Sigmoid colon (tissue), 7 donors: ENCODE data around the gene IL2RA. TPM values are rescaled to one million over a fixed set of nuclear protein-coding genes. Genes with fewer than 3 reads are reported as not detected.

Experiments used
- DNase-seq: peaks from one replicate; pipeline ENCODE4 v3.0.0-alpha.2; 2019
- H3K27ac ChIP-seq, 4 donors: fragments of 200-600 bp; sonication (generic); one replicate each; pipeline ENCODE4 v1.5.1; 2016 to 2019; ENCODE audit warnings: mild to moderate bottlenecking in 1 of 4
- H3K27me3 ChIP-seq, 3 donors: fragments of 200-600 bp; sonication (generic); one replicate each; pipeline ENCODE4 v1.5.1; 2019; ENCODE audit warnings: mild to moderate bottlenecking in 1 of 3
- H3K36me3 ChIP-seq, 4 donors: fragments of 200-600 bp; sonication (generic); one replicate each; pipeline ENCODE4 v1.5.1; 2016 to 2019
- H3K4me1 ChIP-seq, 4 donors: fragments of 200-600 bp; sonication (generic); one replicate each; pipeline ENCODE4 v1.5.1; 2017 to 2019
- H3K4me3 ChIP-seq, 4 donors: fragments of 200-600 bp; sonication (generic); one replicate each; pipeline ENCODE4 v1.5.1; 2017 to 2019; ENCODE audit warnings: mild to moderate bottlenecking in 2 of 4, moderate library complexity in 1 of 4
- H3K9me3 ChIP-seq, 4 donors: fragments of 200-600 bp in 3 of 4; sonication (generic) in 3 of 4; one replicate each; pipeline versions ENCODE4 v1.5.1 to v1.6.1; 2013 to 2019
- EP300 ChIP-seq, 4 donors: sonication (generic); formaldehyde crosslinking; IDR thresholded peaks; one replicate each; pipeline ENCODE4 v1.6.1; 2017; ENCODE audit warnings: antibody characterized with exemption in 4 of 4
- POLR2A ChIP-seq, 2 donors: fragments of 450-650 bp; IDR thresholded peaks; one replicate each; pipeline ENCODE4 v1.6.1; 2016; ENCODE audit warnings: antibody characterized with exemption in 2 of 2, mild to moderate bottlenecking in 2 of 2, moderate library complexity in 2 of 2
- POLR2AphosphoS5 ChIP-seq, 4 donors: sonication (generic); formaldehyde crosslinking; IDR thresholded peaks; one replicate each; pipeline ENCODE4 v1.6.1; 2017; ENCODE audit warnings: antibody characterized with exemption in 4 of 4
- WGBS, 2 donors: extraction: QIAGEN DNeasy Blood & Tissue Kit; methylation state at CpG; one replicate each; pipeline ENCODE4 v1.1.7; 2013; 5-methylcytosine and 5-hydroxymethylcytosine counted together
- intact Hi-C: fragments of 100-400 bp; cut with DNase I; formaldehyde crosslinking; loops from one replicate; pipeline ENCODE4 v1.15.1; 2023
- polyA plus RNA-seq, 3 donors: library from polyadenylated mRNA; stranded (reverse); fragments of 200-250 nt; gene quantifications; one replicate each; pipeline ENCODE4 v1.2.3, GENCODE V29; 2013
- total RNA-seq, 4 donors: library from RNA; depleted of rRNA; stranded (reverse); fragments of >200 nt; gene quantifications; one replicate each; pipeline ENCODE4 v1.1.0, GENCODE V29; 2016
- TF ChIP-seq, protein P1 (sequence below), 4 experiments: fragments of 450-650 bp in 3 of 4; fragments of 200-600 bp in 1 of 4; IDR thresholded peaks; one replicate each; pipeline ENCODE4 v1.5.1; 2016 to 2019; ENCODE audit warnings: antibody characterized with exemption in 4 of 4, mild to moderate bottlenecking in 3 of 4, moderate library complexity in 2 of 4
- donor health status: healthy with polysubstance abuse.
- donor health status: Bipolar disorder and iron deficiency.
- donor health status: healthy.

The IL2RA gene
- total and polyA plus RNA-seq, 7 donors: 0.60 to 14.0 (median 4.7) TPM; not detected in 1

DNA sequence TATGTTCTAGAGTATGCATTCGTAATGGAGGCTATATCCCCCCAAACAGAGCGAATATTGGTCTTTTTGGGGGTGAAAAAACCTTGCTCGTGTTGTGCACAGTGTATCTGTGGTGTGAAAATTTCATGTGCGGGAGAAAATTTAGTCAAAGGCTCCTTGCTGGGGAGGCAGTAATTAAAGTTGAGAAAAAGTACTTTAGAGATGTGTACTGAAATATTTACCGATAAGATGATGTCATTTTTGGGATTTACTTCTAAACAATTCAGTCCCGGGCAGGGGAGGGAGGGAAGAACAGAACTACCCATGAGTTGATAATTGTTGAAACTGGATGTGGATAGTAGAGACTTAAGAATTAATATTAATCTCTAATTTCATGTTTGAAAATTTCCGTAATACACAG lies 36.0 kb upstream of the IL2RA start:
- Histone ChIP-seq H3K9me3 (no peaks in the 10 kb centered on the region), H3K27ac (no peak overlapping the region), H3K36me3 (peaks cover 5 to 56% (median 7%) of the 10 kb centered on the region in 4 donors), H3K27me3 (no peaks in the 10 kb centered on the region), H3K4me3 (no peak overlapping the region), H3K4me1 (peaks cover 0 to 30% (median 11%) of the 10 kb centered on the region in 4 donors)
- intact Hi-C loops: no loop called here
- WGBS, 2 donors: 87 to 93% methylated on average over 7 of the region's 7 CpGs
- DNase-seq: no peak
- TF ChIP-seq, protein P1, sequence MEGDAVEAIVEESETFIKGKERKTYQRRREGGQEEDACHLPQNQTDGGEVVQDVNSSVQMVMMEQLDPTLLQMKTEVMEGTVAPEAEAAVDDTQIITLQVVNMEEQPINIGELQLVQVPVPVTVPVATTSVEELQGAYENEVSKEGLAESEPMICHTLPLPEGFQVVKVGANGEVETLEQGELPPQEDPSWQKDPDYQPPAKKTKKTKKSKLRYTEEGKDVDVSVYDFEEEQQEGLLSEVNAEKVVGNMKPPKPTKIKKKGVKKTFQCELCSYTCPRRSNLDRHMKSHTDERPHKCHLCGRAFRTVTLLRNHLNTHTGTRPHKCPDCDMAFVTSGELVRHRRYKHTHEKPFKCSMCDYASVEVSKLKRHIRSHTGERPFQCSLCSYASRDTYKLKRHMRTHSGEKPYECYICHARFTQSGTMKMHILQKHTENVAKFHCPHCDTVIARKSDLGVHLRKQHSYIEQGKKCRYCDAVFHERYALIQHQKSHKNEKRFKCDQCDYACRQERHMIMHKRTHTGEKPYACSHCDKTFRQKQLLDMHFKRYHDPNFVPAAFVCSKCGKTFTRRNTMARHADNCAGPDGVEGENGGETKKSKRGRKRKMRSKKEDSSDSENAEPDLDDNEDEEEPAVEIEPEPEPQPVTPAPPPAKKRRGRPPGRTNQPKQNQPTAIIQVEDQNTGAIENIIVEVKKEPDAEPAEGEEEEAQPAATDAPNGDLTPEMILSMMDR (IDR thresholded peaks at IDR 0.05): no peak

DNA sequence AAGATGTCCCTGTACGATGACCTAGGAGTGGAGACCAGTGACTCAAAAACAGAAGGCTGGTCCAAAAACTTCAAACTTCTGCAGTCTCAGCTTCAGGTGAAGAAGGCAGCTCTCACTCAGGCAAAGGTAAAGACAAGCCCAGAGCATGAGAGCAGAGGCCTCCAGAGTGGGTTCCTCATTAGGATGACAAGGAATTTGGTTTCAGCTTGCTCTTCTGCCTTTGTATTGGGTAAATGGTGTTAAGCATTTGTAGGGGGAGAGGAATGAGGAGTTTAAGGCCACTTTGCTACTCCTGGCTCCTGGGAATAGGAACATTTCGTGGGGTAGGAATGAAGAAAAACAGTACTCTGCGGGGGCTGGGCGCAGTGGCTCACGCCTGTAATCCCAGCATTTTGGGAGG lies 34.9 kb upstream of the IL2RA start:
- H3K27me3 ChIP-seq: no peaks in the 10 kb centered on the region
- intact Hi-C loops: no loop called here
- WGBS, 2 donors: 93 to 95% methylated on average over 5 of the region's 5 CpGs
- H3K4me3 ChIP-seq: no peak overlapping the region
- H3K36me3 ChIP-seq: peaks cover 5 to 45% (median 5%) of the 10 kb centered on the region in 4 donors
- peaks cover 0 to 40% (median 17%) of the 10 kb centered on the region in 4 donors for H3K4me1 ChIP-seq
- H3K9me3 ChIP-seq: no peaks in the 10 kb centered on the region
- DNase-seq: no peak
- no peak overlapping the region for H3K27ac ChIP-seq
- TF ChIP-seq POLR2A (IDR thresholded peaks at IDR 0.05) (no peak), POLR2AphosphoS5 (IDR thresholded peaks at IDR 0.05) (no peak), EP300 (IDR thresholded peaks at IDR 0.05) (no peak)
- TF ChIP-seq, protein P1 (IDR thresholded peaks at IDR 0.05): no peak

DNA sequence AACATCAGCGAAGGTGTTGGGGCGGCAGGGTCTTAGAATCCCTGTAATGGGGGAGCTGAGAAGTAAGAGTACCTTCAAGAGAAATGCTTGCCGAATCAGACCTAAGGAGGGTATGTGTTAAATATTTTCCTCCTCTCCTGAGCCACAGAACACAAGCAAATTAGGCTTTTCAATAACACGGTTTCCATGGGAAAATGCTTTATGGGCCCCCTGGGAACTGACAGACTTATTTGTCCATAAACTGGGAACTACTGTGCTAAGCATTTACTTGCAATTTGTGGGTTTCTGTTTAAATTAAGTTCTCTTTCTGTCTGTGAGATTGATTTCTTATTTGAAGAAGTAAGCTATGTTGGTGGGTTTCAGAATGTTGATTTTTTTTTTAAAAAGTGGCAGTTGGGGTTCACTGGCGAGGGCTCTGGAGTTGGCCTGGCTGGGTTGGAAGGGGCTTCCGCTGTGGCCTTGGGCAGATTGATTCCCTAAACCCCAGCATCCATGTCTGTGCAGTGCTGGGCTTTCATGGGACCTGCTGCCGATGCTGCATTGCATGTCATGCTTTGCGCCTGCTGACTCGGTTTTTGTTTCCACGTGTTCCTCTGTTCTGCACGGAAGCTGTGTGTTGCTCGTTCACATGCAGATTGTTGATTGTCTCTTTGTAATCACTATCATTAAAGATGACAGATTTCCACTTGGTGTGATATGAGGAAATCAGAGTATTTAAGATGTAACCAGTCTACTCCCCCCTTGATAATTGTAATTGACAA lies 33.8 kb upstream of the IL2RA start:
- Histone ChIP-seq H3K9me3 (no peaks in the 10 kb centered on the region), H3K27me3 (no peaks in the 10 kb centered on the region), H3K36me3 (peaks cover 0 to 34% (median 5%) of the 10 kb centered on the region in 4 donors), H3K27ac (no peak overlapping the region), H3K4me1 (peaks cover 0 to 50% (median 27%) of the 10 kb centered on the region in 4 donors), H3K4me3 (no peak overlapping the region)
- intact Hi-C loops: no loop called here
- TF ChIP-seq POLR2A (IDR thresholded peaks at IDR 0.05) (no peak), POLR2AphosphoS5 (IDR thresholded peaks at IDR 0.05) (no peak), EP300 (IDR thresholded peaks at IDR 0.05) (no peak)
- TF ChIP-seq, protein P1 (IDR thresholded peaks at IDR 0.05): no peak
- 83 to 89% methylated on average over 12 of the region's 12 CpGs for WGBS, 2 donors
- DNase-seq: no peak

DNA sequence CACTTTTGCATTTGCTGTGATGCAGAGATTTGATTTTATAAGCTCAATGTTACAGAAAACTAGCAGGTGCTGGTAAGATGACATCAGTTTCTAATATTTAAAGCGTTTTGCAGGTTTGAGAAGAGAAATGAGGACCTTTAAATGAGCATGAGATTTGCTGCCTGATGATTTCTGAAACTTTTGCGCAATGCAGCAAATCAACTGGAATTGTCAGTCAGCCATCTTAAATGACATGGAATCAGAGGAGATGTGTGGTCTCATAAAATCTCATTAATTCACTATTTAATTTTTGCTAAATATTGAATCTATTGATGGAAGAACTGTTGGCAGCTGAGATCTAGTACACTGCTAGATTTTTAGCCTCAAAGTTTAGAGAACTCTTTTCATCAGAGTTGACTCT lies 30.6 kb upstream of the IL2RA start:
- Histone ChIP-seq H3K4me3 (no peak overlapping the region), H3K9me3 (no peaks in the 10 kb centered on the region), H3K27me3 (no peaks in the 10 kb centered on the region), H3K27ac (no peak overlapping the region), H3K36me3 (peaks cover 0 to 8% (median 5%) of the 10 kb centered on the region in 4 donors), H3K4me1 (peaks cover 0 to 70% (median 43%) of the 10 kb centered on the region in 4 donors)
- TF ChIP-seq POLR2AphosphoS5 (IDR thresholded peaks at IDR 0.05): no peak
- TF ChIP-seq, protein P1 (IDR thresholded peaks at IDR 0.05): no peak
- TF ChIP-seq EP300 (IDR thresholded peaks at IDR 0.05): no peak
- TF ChIP-seq POLR2A (IDR thresholded peaks at IDR 0.05): no peak
- 73 to 74% methylated on average over 2 of the region's 2 CpGs for WGBS, 2 donors
- intact Hi-C loops: no loop called here
- no peak for DNase-seq
